Gastroesophageal sphincter (tissue), 2 donors: ENCODE measurements around the gene SSBP3.

Source experiments
- POLR2A ChIP-seq, 2 donors: fragments of 450-650 bp; IDR thresholded peaks; one replicate each; pipeline ENCODE4 v1.6.1; 2017; ENCODE audit warnings: antibody characterized with exemption in 2 of 2, mild to moderate bottlenecking in 2 of 2, moderate library complexity in 1 of 2
- POLR2AphosphoS5 ChIP-seq: sonication (generic); formaldehyde crosslinking; IDR thresholded peaks from one replicate; pipeline ENCODE4 v1.6.1; 2017; ENCODE audit warnings: antibody characterized with exemption

DNA sequence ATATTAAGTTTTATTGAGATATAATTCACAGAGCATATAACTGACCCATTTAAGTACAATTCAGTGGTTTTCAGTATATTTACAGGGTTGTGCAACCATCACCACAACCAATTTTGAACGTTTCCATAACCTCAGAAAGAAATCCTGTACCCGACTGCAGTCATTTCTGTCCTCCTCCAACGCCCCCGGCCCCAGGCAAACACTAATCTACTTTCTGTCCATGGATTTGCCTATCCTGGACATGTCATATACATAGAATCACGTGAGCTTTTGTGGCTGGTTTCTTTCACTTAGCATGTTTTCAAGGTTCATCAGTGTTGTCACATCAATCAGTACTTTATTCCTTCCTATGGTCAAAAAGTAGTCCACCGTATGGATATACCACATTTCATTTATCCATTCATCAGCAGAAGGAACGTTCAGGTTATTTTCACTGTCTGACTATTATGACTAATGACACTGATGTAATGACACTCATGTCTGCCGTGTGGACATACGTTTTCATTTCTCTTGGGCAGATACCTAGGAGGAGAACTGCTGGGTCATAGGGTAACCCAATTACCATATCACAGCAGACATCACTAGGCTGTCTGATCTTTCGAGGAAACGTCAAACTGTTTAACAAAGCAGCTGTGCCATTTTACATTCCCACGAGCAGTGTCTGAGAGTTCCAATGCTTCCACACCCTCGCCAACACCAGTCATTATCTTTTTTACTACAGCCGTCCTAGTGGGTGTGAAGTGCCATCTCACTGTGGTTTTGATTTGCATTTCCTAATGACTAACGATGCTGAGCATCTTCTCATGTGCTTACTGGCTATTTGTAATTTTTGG, 175.5 kb downstream of the SSBP3 start:
- TF ChIP-seq POLR2A (IDR thresholded peaks at IDR 0.05) (no peak), POLR2AphosphoS5 (no peak)
